ENCODE results near the gene MIA2. TPM values are rescaled to one million over a fixed set of nuclear protein-coding genes. Genes with fewer than 3 reads are reported as not detected.

The MIA2 gene
- total RNA-seq, 1 experiment from 2014 or later, result 43.9 TPM

DNA sequence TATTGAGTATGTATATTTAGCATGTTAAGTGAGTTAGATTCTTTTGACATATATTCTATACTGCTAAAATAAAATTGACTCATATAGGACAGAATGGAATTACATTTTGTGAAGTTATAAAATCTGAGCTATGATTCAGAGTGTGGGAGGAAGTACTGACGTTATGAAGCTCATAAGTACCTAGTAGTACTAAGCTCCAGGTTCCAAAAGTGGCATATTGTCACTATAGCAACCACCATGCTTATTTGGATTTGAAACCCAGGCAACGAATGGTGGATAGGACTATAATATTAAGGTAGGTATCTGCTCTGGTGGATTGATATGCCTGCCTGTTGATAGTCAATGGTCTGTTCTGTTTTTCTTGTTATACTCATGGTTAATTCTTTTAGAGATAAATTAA, 200.7 kb downstream of the MIA2 start:
- Histone ChIP-seq H3K79me2 (ENCODE audit: low read depth) (peaks cover 21% of the 10 kb centered on the region), H3K9me2 (ENCODE audit: insufficient read depth) (no peaks in the 10 kb centered on the region; the same call in 1 of the 2 replicates), H4K20me1 (ENCODE audit: insufficient read depth) (no peaks in the 10 kb centered on the region), H3K36me3 (ENCODE audit: low read depth) (no peaks in the 10 kb centered on the region), H2AFZ (no peak overlapping the region), H3K9me3 (ENCODE audit: insufficient read depth, low read depth) (no peaks in the 10 kb centered on the region), H3K27me3 (ENCODE audit: insufficient read depth, low read depth) (no peaks in the 10 kb centered on the region), H3K4me3 (peak overlapping the region; percentile 60; the same call in 1 of the 2 replicates), H3K4me1 (replicated peaks; ENCODE audit: insufficient read depth) (peaks cover 8% of the 10 kb centered on the region), H3K27ac (no peak overlapping the region), H3K4me2 (peak overlapping the region; percentile 96), H3F3A (ENCODE audit: insufficient read depth, low read depth) (peaks cover 9% of the 10 kb centered on the region)
- ChIA-PET CTCF (no interaction called here), POLR2A (ENCODE audit: unreplicated experiment) (interaction anchor here (0.5 to 0.7 kb wide), 2 partner anchors 8 to 327 kb away, joined by 3 to 6 read pairs; no protein-coding TSS in a partner anchor)
- no peak for DNase-seq
- no TSS peak for BruUV-seq (replicated peaks)
- intact Hi-C loops (cut with micrococcal nuclease; ENCODE audit: unreplicated experiment), result loop anchor here (5.0 kb wide), 1 partner anchor 167 kb away; no protein-coding TSS in a partner anchor
- TF ChIP-seq, protein P1, sequence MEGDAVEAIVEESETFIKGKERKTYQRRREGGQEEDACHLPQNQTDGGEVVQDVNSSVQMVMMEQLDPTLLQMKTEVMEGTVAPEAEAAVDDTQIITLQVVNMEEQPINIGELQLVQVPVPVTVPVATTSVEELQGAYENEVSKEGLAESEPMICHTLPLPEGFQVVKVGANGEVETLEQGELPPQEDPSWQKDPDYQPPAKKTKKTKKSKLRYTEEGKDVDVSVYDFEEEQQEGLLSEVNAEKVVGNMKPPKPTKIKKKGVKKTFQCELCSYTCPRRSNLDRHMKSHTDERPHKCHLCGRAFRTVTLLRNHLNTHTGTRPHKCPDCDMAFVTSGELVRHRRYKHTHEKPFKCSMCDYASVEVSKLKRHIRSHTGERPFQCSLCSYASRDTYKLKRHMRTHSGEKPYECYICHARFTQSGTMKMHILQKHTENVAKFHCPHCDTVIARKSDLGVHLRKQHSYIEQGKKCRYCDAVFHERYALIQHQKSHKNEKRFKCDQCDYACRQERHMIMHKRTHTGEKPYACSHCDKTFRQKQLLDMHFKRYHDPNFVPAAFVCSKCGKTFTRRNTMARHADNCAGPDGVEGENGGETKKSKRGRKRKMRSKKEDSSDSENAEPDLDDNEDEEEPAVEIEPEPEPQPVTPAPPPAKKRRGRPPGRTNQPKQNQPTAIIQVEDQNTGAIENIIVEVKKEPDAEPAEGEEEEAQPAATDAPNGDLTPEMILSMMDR (conservative IDR thresholded peaks at IDR 0.05), result no peak
- no peak for TF ChIP-seq EZH2 (IDR thresholded peaks at IDR 0.05; ENCODE audit: low read depth)

DNA sequence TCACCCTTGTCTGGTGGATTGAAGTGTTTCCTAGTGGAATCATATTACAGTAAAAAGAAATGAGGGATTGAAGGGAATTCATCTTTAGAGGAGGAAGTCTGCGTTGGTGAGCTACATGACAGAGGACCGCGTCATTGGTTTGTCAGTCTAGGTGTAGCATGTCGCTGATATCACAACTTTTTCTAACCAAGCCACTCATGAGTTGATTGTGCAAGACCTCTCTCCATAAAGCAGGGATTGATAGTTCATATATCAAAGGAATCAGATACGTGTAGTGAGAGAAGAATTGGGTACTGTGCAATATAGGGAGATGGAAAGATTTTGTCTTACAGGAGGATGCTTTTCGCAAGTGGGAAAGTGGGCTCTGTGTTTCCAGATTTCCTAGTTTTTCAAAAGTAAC, 201.5 kb downstream of the MIA2 start:
- Histone ChIP-seq H3K36me3 (ENCODE audit: low read depth) (no peaks in the 10 kb centered on the region), H3K27ac (no peak overlapping the region), H3K4me2 (no peak overlapping the region), H3K27me3 (ENCODE audit: insufficient read depth, low read depth) (no peaks in the 10 kb centered on the region), H3F3A (ENCODE audit: insufficient read depth, low read depth) (peaks cover 9% of the 10 kb centered on the region), H3K9me2 (ENCODE audit: insufficient read depth) (no peaks in the 10 kb centered on the region; the same call in 1 of the 2 replicates), H3K79me2 (ENCODE audit: low read depth) (peaks cover 13% of the 10 kb centered on the region), H3K4me1 (replicated peaks; ENCODE audit: insufficient read depth) (peaks cover 8% of the 10 kb centered on the region), H4K20me1 (ENCODE audit: insufficient read depth) (no peaks in the 10 kb centered on the region), H3K4me3 (no peak overlapping the region), H2AFZ (no peak overlapping the region), H3K9me3 (ENCODE audit: insufficient read depth, low read depth) (no peaks in the 10 kb centered on the region)
- no peak for DNase-seq
- TF ChIP-seq EZH2 (IDR thresholded peaks at IDR 0.05; ENCODE audit: low read depth), result no peak
- TF ChIP-seq, protein P1 (conservative IDR thresholded peaks at IDR 0.05), result no peak
- no TSS peak for BruUV-seq (replicated peaks)
- POLR2A ChIA-PET (ENCODE audit: unreplicated experiment), result interaction anchor here (0.6 kb wide), 1 partner anchor 332 kb away, joined by 4 read pairs; the partner anchor contains the start of gene SEC23A
- CTCF ChIA-PET, result no interaction called here
- intact Hi-C loops (cut with micrococcal nuclease; ENCODE audit: unreplicated experiment), result no loop called here

Other genes starting within 250 kb of the MIA2 start
- 32.0 and 42.0 TPM in 2 replicates for gene SEC23A, start 130.7 kb upstream of the MIA2 start, total RNA-seq (2021)
- 11.6 and 13.4 TPM in 2 replicates for gene GEMIN2, start 119.6 kb upstream of the MIA2 start, total RNA-seq (2021)
- 13.2 and 14.6 TPM in 2 replicates for gene TRAPPC6B, start 63.6 kb upstream of the MIA2 start, total RNA-seq (2021)
- gene PNN, start 58.7 kb upstream of the MIA2 start, total RNA-seq (2021), result 65.8 and 72.0 TPM in 2 replicates
- gene FBXO33, start 198.5 kb downstream of the MIA2 start, total RNA-seq (2021), result 6.2 and 9.0 TPM in 2 replicates